GM12873 (cell line): Measurements from ENCODE around the gene C1QTNF2.

ENCODE experiments used
- CTCF ChIP-seq: IDR thresholded peaks from 2 replicates; pipeline ENCODE4 v1.5.1; 2012; ENCODE audit warnings: low read depth, mild to moderate bottlenecking, moderate library complexity, low read length, control low read depth; ENCODE audit not compliant: insufficient read depth; ENCODE audit errors: missing control alignments

C1QTNF2 gene

DNA sequence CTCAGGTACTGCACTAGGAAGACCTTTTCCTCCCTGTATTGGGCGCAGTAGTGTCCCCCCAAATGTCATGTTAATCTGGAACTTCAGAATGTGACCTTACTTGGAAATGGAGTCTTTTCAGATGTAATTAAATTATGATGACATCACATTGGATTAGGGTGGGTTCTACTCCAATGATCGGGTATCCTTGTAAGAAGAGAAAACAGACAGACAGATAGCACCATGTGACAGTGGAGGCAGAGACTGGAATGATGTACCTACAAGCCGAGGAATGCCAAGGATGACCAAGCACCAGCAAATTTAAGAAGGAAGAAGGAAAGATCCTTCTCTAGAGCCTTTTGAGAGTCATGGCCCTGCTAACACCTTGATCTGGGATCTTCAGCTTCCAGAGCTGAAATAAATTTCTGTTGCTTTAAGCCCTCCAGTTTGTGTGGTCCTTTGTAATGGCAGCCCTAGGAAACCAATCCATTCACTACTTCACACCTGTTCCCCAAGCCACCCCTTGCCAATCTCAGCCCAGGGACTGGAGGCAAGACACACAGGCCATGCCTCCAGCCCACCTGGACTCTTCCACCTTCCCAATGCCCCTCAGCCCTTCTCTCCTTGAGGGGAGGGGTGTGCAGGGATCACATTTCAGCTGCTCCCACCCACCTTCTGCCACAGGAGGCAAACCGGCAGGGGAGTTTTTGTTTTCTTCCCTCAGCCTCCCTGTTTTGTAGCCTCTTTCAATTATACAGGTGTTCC, 59.7 kb downstream of the C1QTNF2 start:
- TF ChIP-seq CTCF = no peak

- no peak for TF ChIP-seq CTCF
These were observed 60.3 kb downstream of the C1QTNF2 start for GRCh38 chr5:160310140-160310539.

GRCh38 chr5:160306696-160307095, 63.7 kb downstream of the C1QTNF2 start:
- no peak for TF ChIP-seq CTCF

DNA sequence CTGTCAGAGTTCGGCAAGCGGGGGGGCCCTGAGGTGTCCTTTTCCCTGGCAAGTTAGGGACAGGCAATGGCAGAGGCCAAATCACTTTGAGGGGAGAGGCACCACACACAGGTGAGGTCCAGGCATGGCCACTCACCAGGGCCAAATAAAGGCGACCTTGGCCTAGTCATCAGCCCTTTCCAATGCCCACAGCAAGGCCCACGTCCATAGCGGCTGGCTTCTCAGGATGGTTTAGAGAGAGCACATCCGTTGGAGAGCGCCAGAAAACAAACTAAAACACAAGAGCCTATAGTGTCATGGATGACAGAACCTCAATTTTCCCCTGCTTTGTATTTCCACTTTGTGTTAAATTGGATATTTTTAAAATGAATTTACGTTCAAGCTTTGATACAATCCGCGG, 65.1 kb downstream of the C1QTNF2 start:
- no peak for TF ChIP-seq CTCF

- TF ChIP-seq CTCF = no peak
These were observed 66.7 kb downstream of the C1QTNF2 start for GRCh38 chr5:160303690-160304089.

GRCh38 chr5:160298189-160298588, 72.2 kb downstream of the C1QTNF2 start:
- TF ChIP-seq CTCF = no peak

DNA sequence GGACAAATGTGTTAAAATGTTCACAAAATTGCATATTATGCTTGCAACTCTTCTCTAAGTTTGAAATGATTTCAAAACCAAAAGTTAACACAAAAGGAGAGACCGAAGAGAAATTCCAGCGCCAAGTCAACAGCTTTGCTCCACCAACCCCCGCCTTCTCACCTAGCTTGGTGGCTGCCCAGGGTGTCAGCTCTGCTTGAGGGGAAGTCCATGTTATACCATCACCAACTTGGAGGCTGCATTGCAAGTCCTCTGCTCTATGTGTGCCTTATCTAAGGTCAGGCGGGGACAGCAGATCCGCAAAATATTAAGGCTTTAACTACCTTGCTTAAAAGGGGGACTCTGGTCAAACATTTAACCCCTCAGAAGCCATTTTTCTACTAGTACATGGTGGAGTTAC, 72.7 kb downstream of the C1QTNF2 start:
- no peak for TF ChIP-seq CTCF
